Cortex of kidney (tissue), 1 donor: ENCODE data around the gene STAT5B.
"Not testable (repeated sequence)": the region's sequence is repeated elsewhere in the genome, so short reads cannot be mapped to it uniquely, and the experiment has no call there.

ENCODE experiments used
- DNase-seq: peaks from one replicate; lab custom pipeline; 2025; lab: John Stamatoyannopoulos, UW

STAT5B gene

GRCh38 chr17:42266918-42267766 lies 9.0 kb downstream of the STAT5B start:
- no peak for DNase-seq

GRCh38 chr17:42266462-42266861 lies 9.7 kb downstream of the STAT5B start:
- DNase-seq: no peak

- not testable (repeated sequence) for DNase-seq
Measured at GRCh38 chr17:42264366-42264765, 11.8 kb downstream of the STAT5B start.

GRCh38 chr17:42260318-42260717 lies 15.9 kb downstream of the STAT5B start:
- no peak for DNase-seq

DNA sequence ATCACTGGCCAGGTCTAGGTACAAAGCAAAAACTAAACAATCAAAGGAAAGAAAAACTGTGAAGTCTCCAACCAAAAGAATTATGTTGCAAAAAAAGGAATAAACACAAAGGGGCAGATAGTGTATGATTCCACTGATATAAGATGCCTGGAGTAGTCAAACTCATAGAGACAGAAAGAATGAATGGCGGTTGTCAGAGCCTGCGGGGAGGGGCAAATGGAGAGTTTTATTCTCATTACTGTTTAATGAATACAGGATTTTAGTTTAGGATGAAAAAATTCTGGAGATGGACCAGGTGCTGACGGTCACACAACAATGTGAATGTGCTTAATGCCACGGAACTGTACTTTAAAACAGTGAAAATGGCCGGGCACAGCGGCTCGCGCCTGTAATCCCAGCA lies 20.7 kb downstream of the STAT5B start:
- DNase-seq: no peak

DNA sequence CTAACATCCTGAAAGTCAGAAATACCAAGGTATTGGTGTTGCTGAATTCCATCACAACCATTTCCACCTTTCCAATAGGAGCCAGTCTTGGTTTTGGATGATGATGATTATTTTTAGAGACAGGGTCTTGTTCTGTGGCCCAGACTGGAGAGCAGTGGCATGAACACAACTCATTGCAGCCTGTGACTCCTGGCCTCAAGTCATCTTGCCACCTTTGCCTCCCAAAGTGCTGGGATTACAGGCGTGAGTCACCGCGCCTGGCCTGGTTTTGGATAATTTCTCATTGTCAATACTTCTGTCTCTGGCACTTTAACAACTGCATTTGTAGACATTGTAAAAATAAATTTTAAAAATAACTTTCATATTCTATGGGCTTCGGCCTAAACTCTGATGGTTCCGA lies 22.6 kb downstream of the STAT5B start:
- no peak for DNase-seq

DNA sequence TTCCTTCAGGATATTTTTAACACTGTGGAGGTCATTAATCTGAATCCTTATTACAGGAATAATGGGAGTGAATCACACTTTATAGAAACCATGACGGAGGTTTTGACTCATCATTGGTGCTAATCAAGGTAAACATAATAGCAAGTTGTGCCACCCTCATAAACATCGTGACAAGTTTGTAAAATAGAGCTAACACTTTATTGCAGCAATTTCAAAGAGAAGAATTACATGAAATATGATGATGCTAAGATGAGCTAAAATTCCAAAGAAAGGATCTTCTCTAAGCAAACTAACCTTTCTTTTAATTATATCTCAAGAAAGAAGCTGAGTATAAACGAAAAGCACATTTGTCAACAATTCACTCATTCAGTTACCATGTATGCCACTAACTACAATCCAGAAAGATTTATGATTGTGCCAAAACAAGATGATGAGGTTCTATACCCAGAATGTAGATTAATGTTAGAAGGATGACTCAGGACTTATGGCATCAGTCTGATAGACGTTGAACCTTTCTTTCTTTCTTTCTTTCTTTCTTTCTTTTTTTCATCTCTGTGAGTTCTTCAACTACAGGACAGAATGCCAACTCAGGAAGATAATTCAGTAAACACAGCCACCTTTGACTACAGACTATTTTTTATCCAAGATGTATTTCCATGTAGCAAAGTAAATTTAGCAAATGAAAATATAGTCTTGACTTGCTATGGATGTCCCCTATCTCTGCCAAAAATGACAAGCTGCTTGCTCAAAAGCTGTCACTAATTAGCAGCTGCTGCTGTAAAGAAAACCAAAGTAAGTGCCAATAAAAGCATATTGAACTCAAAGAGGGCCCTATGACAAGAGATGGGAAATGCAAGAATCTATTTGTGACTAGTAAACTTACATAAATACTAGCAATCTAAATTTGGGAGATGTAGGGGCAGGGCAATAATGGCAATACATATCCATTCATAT lies 23.3 kb downstream of the STAT5B start:
- DNase-seq: no peak

- no peak for DNase-seq
Measured at GRCh38 chr17:42251115-42251514, 25.1 kb downstream of the STAT5B start.

DNA sequence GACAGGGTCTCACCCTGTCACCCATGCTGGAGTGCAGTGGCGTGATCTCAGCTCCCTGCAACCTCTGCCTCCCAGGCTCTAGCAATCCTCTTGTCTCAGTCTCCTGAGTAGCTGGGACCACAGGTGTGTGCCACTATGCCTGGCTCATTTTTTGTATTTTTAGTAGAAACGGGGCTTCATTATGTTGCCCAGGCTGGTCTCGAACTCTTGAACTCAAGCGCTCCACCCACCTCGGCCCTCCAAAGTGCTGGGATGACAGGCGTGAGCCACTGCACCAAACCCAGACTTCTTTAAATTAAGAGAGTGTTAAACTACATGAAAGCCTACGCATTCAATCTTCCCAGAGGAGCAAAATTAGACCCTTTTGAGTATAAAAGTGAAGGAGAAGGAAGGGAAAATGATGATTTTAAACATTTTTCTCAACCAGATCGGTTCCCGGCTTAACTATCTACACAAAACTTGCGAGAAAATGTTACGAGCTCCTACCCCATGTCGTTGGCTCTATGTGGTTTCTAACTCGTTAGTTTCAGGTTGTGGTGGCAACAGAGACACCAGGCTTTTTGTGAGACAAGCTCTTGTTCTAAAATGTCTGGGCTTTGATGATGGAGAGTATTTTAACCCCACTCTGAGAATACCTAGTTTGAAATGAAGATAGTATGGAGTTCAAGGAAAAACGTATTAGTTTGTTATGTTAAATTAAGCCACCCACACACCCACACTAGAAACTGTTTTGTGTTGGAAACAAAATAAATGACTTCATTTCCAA lies 26.3 kb downstream of the STAT5B start:
- DNase-seq: no peak

GRCh38 chr17:42248351-42249179 lies 27.6 kb downstream of the STAT5B start:
- DNase-seq: no peak

DNA sequence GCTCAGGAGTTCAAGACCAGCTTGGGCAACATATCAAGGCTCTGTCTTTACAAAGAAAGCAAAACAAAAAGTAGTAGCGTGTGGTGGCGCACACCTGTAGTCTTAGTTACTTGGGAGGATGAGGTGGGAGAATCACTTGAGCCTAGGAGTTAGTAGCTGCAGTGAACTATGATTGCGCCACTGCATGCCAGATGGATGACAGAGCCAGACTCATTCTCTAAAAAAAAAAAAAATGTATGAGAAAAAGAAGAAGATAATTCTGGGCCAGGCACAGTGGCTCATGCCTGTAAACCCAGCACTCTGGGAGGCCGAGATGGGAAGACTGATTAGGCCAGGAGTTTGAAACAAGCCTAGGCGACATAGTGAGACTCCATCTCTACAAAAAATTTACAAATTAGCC lies 28.5 kb downstream of the STAT5B start:
- DNase-seq: no peak

- DNase-seq: no peak
Measured at GRCh38 chr17:42246515-42246914, 29.7 kb downstream of the STAT5B start.

DNA sequence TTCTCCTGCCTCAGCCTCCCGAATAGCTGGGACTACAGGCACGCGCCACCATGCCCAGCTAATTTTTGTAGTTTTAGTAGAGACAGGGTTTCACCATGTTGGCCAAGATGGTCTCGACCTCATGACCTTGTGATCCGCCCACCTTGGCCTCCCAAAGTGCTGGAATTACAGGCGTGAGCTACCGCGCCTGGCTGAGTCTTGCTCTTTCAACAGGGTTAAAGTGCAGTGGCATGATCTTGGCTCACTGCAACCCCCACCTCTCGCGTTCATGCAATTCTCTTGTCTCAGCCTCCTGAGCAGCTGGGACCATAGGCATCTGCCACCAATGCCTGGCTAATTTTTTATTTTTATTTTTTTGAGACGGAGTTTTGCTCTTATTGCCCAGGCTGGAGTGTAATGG lies 31.0 kb downstream of the STAT5B start:
- not testable (repeated sequence) for DNase-seq

DNA sequence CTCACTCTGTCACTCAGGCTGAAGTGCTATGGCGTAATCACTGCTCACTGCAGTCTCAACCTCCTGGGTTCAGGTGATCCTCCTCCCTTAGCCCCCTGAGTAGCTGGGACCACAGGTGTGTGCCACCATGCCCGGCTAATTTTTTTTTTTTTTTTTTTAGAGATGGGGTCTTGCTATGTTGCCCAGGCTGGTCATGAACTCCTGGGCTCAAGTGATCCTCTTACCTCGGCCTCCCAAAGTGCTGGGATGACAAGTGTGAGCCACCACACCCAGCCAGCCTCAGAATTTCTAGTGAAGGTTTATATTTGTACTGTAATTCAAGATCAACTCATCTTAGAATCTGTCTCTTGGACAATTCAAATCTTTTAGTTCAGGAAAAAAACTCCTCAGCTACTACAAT lies 32.1 kb downstream of the STAT5B start:
- DNase-seq: not testable (repeated sequence)

DNA sequence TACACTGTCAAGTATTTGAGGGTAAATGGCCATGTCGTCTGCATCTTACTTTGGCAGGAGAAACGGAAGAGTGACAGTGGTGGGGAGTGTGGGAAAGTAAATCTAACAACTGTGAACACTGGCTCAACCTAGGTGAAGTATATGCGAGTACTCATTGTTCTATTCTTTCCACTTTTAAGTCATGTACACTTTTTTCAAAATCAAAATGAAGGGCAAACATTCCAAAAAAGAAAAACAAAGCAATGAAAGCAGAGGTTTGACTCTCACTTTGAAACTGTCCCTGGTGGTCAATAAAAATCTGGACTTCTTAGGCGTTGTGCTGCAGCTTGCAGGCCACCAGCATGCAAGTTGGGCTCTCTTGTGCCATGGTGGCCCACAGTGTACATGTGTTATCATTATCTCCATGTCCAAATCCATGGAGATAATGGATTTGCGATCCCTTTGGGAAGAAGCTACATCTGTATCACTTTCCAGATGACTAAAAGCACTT lies 32.7 kb downstream of the STAT5B start:
- DNase-seq: no peak

- no peak for DNase-seq
Measured at GRCh38 chr17:42241871-42242270, 34.3 kb downstream of the STAT5B start.

DNA sequence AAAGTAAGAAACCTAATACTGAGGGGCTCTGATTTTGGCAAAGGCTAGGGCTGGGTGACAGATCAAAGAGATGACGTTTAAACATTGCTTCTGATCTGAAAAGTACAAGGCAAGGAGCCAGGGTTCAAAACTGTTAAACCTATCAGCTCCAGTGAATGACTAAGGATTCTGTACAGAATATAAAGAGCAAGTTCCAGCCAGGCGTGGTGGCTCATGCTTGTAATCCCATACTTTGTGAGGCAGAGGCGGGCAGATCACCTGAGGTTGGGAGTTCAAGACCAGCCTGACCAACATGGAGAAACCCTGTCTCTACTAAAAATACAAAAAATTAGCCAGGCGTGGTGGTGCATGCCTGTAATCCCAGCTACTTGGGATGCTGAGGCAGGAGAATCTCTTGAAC lies 35.3 kb downstream of the STAT5B start:
- not testable (repeated sequence) for DNase-seq

DNA sequence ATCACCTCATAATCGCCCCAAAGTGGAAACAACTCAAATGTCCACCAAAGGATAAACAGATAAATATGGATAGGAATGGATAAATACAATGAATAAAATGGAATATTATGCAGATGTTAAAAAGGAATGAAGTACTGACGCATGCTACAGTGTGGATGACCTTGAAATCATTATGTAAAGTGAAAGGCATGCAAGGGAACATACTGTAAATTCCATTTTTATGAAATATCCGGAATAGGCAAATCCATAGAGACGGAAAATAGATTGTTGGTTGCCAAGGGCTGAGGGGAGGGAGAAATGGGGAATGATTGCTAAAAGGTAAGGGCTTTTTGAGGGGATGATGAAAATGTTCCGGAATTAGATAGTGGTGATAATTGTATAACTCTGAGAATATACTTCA lies 36.0 kb downstream of the STAT5B start:
- no peak for DNase-seq

GRCh38 chr17:42239576-42239975 lies 36.6 kb downstream of the STAT5B start:
- not testable (repeated sequence) for DNase-seq

- DNase-seq: no peak
Measured at GRCh38 chr17:42236760-42237159, 39.4 kb downstream of the STAT5B start.

- no peak for DNase-seq
Measured at GRCh38 chr17:42233994-42234393, 42.2 kb downstream of the STAT5B start.
